Hematopoietic multipotent progenitor cell treated with erythropoietin and hydrocortisone succinate and interleukin-3 and kit ligand, for 6 days (in vitro differentiated cells): ENCODE data around the gene CCDC88B.
A peak's percentile ranks its signal among the peaks of the same experiment; 100 is the strongest.
"Not testable (repeated sequence)": the region's sequence is repeated elsewhere in the genome, so short reads cannot be mapped to it uniquely, and the experiment has no call there.

Experiments used
- DNase-seq: peaks from one replicate; pipeline ENCODE4 v3.0.0-alpha.2; 2015

The CCDC88B gene

DNA sequence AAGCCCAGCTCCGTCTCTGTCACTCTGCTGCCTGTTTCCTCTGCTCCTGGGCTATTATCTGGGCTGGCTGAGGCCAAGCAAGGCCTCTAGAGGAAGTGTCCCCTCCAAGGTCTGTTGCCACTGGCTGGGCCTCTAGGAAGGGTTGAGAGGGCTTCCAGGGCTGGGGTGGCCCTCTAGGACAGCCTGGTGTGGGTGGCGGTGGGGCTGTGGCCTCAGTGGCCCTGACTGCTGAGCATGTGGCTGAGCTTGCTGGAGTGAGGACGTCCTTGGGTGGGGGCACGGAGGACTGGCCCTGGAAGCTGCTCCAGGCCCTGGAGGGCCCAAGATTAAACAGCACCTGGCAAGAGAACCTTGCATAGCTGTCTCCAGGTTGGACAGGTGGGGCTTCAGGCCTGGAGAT, 16.0 kb upstream of the CCDC88B start:
- not testable (repeated sequence) for DNase-seq

DNA sequence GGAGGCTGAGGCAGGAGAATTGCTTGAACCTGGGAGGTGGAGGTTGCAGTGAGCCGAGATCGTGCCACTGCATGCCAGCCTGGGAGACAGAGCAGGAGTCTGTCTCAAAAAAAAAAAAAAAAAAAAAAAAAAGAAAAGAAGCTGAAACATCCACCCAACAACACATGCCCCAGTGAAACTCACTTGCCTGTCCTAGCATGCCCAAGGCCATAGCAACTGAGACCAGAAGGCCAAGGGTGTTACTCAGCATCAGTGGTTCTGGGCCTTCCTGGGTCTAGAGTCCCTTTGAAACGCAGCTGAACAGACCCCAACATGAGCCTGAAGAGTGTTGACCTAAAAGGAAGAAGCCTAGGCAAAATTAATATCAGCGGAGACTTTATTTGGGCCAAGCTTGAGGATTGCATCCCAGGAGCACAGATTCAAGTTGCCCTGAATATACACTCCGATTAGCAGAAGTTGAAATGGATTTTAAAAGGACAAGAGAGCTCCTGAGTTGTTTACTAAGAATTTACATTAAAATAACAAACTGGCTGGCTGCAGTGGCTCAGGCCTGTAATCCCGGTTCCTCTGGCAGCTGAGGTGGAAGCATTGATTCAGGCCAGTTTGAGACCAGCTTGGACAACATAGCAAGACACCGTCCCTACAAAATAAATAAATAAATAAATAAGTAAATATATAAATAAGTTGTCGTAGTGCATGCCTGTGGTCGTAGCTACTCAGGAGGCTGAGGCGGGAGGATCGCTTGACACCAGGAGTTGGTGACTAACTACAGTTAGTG, 15.1 kb upstream of the CCDC88B start:
- DNase-seq = no peak

DNA sequence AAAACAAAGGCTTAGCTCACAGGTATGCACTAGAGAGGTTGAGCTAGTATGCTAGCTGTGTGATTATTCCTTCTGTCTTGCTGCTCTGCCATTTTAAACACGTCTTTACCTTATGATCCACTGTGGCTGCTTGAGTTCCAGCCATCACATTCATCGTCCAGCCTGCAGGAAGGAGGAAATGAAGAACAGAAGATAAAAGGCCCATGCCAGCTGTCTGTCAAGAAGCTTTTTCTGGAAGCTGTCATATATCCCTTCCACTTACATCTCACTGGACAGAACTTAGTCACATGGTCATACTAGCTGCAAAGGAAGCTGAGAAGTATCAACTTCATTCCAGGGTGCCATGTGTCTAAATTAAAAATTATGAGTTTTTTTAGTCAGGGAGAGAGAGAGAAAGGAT, 12.6 kb upstream of the CCDC88B start:
- DNase-seq = no peak

DNA sequence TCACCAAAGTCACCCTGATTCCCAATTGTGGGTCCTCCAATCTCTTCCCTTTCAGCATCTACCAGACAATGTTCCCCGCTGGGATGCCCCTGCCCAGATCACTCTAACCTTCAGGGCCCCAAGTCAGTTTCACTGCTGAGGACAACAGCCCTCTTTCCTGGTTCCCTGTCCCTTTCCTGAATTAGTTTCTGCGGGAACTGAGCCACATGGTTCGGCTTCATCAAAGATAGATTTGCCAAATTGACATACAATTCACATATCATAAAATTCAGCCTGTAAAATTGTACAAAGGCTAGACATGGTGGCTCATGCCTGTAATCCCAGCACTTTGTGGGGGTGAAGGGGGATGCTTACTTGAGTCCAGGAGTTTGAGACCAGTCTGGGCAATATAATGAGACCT, 12.0 kb upstream of the CCDC88B start:
- DNase-seq = no peak

DNA sequence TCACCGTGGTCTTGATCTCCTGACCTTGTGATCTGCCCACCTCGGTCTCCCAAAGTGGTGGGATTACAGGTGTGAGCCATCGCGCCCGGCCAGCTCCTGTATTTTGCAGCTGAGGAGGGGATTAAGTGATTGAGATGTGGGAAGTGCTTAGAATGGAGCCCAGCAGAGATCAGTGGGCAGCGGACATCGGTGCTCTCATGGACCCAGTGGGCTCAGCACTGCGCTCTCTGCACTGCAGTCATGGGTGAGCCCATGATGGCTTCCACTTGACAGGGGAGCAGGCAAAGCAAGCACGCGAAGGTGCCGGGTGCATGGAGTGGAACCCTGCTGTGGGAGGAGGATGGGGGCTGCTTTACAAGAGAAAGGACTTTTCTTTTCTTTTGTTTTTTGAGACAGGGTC, 9.1 kb upstream of the CCDC88B start:
- DNase-seq = no peak

DNA sequence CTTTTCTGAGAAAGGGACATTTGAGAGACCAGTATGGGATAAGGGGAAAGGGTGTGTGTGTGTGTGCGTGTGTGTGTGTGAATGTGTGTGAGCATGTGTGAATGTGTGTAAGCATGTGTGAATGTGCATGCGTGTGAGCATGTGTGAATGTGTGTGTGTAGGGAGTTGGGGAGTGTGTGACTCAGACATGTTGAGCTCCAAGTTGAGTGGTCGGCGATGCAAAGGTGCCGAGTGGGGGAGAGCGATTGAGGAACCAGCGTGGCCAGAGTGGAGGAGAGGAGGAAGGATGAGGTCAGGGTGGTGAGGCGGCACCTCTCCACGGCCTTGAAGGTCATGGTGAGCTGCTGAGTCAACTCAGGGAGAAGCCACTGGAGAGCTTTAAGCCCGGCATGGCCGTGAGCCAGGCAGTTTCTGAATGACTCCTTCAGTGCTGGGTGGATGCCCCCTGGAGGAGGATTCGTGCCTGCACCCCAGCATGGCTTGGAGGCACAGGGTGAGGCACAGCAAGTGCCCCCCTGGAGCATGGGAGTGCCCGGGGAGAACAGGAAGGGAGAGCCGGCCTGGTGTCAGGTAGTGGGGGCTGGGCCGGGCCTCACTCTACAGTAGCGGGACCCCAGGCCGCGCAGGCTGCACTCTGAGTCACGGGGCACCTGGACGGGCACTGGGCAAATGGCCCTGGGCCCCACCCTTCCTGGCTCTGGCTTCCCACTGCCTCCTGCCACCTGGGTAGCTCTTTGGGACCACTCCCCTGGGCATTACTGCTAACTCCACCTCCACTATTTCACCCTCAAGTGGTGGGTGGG, 8.2 kb upstream of the CCDC88B start:
- DNase-seq = peak; percentile 96

DNA sequence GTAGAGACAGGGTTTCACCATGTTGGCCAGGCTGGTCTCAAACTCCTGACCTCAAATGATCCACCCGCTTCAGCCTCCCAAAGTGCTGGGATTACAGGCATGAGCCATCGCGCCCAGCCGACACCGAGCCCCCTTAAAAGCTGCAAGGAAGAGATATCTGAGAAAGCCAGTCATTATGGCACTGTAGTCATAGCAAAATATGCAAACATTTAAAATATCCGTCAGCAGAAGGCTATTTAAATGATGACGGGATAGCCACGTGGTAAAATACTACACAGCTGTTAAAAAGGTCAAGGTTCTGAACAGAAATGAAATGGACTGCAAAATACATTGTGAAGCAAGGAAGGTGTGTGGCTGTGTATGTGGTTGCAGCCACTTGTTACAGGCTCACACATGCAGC, 6.4 kb upstream of the CCDC88B start:
- no peak for DNase-seq

DNA sequence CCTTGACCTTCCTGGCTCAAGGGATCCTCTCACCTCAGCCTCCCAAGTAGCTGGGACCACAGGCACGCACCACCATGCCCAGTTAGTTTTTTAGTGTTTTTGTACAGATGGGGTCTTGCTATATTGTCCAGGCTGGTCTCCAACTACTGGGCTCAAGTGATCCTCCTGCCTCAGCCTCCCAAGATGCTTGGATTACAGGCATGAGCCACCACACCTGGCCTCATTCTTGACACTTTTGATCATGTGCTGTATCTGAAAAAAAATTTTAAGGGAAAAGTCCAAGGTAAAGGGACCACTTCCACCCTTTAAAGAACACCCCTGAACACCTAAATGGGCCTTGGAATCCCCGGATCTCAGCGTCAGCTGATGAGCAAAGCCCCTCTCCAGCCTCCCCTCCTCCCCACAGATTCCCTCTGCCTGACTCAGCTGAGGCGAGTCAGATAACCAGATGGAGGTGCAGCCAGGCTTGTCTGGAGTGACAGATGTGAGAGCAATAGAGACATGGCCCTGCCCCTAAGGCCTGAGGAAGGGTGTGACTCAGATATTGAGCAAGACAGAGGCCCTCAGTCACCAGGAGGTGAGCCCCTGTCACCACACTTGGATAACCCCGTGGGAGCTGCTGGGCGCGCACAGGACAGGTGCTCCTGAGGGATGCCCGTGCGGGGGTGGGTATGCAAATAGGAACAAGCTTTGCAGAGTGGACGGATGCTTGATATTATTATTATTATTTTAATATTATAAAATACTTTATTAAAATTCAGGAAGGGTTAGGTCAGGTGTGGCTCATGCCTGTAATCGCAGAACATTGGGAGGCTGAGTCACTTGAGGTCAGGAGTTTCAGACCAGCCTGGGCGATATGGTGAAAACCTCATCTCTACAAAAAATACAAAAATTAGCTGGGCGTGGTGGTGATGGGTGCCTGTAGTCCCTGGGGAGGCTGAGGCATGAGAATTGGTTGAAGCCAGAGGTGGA, 5.0 kb upstream of the CCDC88B start:
- peak; percentile 99 for DNase-seq

DNA sequence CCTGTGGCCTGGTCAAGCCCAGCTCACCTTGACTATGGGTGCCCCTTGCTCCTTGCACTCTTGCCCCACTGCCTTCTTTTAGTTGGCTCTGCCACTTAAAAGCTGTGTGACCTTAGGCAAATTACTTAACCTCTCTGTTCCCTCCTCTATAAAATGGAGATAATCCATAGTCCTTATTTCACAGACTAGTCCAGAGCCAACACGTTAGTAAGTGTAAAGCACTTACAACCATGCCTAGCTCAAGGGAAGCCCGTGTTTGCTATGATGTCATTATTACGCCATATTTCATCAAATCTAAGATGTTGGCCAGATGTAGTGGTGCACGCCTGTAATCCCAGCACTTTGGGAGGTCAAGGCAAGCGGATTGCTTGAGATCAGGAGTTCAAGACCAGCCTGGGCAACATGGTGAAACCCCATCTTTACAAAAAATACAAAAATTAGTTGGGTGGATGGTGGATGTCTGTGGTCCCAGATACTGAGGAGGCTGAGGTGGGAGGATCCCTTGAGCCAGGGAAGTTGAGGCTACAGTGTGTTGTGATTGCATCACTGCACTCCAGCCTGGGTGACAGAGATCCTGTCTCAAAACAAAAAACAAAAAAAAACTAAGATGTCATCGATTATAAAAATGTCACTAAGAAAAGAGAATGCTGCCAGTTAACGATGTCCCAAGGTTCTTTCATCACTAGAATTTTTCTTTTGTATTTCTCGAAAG, 2.3 kb upstream of the CCDC88B start:
- DNase-seq = no peak

DNA sequence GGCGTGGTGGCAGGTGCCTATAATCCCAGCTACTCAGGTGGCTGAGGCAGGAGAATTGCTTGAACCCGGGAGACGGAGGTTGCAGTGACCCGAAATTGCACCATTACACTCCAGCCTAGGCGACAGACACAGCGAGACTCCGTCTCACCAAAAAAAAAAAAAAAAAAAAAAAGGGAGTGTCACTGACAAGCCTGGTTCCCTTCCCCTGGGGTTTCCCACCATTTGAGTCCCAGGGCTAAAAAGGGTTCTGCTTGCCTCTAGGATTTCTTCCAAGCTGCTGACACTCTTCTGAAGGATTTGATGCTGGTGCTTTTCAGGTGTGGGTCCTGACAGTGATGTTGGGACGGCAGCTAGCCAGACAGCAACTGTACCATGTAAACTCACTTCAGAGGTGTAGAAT, 1.3 kb upstream of the CCDC88B start:
- DNase-seq = no peak

DNA sequence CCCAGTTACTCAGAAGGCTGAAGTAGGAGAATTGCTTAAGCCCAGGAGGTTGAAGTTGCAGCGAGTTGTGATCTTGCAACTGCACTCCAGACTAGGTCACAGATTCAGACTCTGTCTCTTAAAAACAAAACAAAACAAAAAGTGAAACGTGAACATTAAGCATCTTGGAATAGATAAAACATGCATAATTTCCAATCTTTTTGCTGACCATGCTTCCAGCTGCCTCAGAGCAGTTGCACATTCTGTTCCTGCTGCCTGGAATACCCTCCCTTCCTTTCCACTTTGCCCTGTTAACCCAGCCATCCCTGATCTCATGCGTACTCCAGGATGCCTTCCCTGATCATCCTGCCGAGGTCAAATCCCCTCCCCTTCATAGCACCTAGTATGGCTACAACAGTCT, 718 bp upstream of the CCDC88B start:
- no peak for DNase-seq

DNA sequence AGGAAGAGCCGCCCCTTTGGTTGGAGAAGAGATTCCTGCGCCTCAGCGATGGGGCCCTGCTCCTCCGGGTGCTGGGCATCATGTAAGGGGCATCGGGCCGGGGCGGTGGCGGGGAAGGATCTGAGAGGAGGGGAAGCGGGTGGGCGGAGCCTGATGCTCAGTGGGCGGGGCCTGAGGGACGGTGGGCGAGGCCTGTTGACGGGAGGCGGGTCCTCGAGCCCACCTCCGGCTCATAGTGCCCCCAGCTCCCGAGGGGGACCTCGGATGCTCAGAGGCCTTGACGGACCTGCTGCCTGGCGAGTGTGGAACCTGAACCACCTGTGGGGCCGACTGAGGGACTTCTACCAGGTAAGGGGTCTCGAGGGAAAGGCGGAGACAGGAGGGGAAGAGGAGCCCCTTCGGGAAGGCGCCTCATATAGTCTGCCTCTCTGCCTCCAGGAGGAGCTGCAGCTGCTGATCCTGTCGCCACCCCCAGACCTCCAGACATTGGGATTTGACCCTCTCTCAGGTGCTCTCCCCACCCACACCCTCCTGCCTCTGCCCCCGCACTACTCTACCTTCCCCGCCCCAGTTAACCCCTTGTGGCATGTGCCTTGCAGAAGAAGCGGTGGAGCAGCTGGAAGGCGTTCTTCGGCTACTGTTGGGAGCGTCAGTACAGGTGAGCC, 799 bp downstream of the CCDC88B start:
- peak; percentile 76 for DNase-seq

DNA sequence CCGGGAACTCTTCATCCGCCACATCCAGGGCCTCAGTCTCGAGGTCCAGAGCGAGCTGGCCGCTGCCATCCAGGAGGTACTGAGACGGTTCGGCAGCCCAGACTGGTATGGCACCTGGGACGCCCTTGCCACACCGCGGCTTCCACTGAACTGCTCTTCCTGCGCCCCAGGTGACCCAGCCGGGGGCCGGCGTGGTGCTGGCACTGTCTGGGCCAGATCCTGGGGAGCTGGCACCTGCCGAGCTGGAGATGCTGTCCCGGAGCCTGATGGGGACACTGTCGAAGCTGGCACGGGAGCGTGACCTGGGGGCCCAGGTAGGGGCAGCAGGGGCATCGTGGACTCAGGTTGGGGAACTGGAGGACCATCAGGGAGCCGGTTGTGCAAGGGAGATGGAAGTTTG, 1.4 kb downstream of the CCDC88B start:
- DNase-seq = no peak

DNA sequence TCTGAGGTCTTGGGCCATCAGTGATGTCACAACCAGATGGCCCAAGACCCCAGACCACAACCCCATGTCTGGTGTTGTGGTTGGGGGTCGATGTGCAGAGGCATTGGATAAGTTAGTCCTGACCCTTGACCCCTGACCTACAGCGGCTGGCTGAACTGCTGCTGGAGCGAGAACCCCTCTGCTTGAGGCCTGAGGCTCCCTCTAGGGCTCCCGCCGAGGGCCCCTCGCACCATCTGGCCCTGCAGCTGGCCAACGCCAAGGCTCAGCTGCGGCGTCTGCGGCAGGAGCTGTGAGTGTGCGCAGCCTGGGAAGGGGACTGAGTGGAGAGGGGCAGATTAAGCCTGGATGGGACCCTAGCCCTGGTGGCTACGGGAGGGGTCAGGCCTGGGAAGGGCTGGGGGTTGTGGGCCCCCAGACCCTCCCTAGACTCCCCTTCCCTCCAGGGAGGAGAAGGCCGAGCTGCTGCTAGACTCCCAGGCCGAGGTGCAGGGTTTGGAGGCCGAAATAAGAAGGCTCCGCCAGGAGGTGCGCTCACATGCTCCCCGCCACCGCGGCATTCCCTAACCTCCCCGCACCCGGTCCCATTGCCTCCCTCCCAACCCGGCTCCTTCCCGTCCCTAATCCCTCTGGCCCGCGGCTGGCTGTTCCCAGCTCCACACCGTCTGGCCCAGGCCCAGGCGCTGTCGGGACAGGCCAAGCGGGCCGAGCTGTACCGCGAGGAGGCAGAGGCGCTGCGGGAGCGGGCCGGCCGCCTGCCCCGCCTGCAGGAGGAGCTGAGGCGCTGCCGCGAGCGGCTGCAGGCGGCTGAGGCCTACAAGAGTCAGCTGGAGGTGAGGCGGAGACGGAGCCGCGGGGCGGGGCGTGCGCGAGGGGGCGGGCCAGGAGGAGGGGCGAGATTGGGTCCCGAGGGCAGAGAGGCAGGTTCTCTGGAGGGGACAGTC, 2.1 kb downstream of the CCDC88B start:
- DNase-seq = peak; percentile 93

DNA sequence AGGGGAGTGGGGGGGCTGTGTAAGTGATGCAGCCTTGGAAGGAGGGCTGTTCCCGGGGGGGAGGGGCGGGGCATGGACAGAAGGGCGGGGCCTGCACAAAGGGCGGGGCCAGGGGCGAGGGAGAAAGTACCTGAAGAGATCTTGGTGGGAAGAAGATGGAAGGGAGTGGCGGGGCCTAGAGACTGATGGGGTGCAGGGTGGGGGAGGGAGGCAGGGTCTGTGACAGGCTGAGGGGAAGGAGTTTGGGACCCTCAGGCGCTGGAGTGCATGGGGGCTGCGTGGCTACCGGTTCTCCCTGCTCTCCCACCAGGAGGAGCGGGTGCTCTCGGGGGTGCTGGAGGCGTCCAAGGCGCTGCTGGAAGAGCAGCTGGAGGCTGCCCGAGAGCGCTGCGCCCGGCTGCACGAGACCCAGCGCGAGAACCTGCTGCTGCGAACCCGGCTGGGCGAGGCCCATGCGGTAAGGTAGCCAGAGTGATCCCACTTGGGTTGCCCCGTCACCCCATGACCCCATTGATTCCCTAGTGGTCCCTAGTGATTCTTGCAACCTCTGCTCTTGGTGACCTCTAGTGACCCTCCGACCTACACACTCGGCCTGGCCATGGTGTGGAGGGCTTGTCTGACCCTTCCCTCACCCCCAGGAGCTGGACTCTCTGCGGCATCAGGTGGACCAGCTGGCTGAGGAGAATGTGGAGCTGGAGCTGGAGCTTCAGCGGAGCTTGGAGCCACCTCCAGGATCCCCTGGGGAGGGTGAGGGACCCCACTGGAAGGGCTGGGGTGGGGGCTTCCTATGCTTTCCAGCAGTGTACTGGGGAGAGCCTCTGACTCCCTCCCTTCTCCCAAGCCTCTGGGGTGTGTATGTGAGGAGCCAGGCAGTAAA, 3.1 kb downstream of the CCDC88B start:
- no peak for DNase-seq

DNA sequence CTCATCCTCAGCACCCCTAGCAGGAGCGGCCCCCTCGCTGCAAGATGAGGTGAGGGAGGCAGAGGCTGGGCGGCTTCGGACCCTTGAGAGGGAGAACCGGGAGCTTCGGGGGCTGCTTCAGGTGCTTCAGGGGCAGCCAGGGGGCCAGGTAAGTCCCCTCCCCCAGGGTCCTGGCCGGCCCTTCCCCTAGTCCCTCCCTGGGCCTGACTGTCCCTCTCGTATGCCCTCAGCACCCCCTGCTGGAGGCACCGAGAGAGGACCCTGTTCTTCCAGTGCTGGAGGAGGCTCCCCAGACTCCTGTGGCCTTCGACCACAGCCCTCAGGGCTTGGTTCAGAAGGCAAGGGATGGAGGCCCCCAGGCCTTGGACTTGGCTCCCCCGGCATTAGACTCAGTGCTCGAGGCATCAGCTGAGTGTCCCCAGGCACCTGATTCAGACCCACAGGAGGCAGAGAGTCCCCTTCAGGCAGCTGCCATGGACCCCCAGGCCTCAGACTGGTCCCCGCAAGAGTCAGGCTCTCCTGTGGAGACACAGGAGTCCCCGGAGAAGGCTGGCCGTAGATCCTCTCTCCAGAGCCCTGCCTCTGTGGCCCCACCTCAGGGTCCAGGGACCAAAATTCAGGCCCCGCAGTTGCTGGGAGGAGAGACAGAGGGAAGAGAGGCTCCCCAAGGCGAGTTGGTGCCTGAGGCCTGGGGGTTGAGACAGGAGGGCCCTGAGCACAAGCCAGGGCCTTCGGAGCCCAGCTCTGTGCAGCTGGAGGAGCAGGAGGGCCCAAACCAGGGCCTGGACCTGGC, 4.0 kb downstream of the CCDC88B start:
- peak; percentile 64 for DNase-seq

DNA sequence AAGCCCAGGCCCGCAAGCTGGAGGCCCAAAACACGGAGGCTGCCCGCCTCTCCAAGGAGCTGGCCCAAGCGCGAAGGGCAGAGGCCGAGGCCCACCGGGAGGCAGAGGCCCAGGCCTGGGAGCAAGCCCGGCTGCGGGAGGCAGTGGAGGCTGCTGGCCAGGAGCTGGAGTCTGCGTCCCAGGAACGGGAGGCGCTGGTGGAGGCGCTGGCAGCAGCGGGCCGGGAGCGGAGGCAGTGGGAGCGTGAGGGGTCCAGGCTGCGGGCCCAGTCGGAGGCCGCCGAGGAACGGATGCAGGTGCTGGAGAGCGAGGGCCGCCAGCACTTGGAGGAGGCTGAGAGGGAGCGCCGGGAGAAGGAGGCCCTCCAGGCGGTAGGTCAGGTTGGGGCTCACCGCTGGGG, 4.8 kb downstream of the CCDC88B start:
- DNase-seq = no peak

DNA sequence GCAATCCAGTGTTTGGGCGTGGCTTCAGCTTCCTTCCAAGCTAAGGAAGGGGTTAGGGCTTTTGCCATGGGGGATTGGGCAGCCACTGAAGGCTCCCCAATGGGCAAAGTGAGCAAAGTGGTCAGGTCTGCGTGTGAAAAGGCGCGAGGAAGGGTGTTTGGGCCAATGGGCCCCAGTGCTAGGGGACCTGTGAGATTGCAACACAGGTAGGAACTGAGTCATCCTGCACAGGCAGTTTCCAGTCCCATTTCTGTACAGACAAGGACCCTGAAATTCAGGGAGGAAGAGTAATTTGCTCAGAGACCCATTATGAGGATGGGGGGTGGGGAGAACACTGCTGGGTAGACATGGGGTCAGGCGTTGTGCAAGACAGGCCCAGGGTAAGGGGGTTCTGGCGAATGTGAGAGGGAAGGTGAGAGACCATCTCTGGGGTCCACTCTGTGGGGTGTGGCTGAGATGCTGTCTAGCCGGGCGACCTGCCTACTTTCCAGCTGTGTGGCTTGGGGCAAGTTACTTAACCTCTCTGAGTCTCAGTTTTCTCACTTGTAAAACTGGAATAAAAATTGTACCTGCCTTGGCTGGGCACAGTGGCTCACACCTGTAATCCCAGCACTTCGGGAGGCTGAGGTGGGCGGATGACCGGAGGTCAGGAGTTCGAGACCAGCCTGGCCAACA, 7.3 kb downstream of the CCDC88B start:
- DNase-seq = peak; percentile 22
